ENCODE results near the gene ATP1A2.

ATP1A2 gene

GRCh38 chr1:160098852-160099561 lies 16.6 kb upstream of the ATP1A2 start (continued):
- TF ChIP-seq PRDM10 (tag by site-specific recombination; IDR thresholded peaks at IDR 0.05) = peak; percentile 73
- TF ChIP-seq ZNF433 (tag by site-specific recombination; IDR thresholded peaks at IDR 0.05; ENCODE audit: low read depth) = no peak
- no peak for TF ChIP-seq ZNF23 (tag by site-specific recombination; IDR thresholded peaks at IDR 0.05; ENCODE audit: borderline replicate concordance)
- TF ChIP-seq WT1 (tag by site-specific recombination; IDR thresholded peaks at IDR 0.05) = no peak
- 0 out of 2 replicates have a peak, but pooled peaks have one; percentile 22 for TF ChIP-seq KLF7 (tag by site-specific recombination; IDR thresholded peaks at IDR 0.05; ENCODE audit: borderline replicate concordance)
- TF ChIP-seq, protein P1, sequence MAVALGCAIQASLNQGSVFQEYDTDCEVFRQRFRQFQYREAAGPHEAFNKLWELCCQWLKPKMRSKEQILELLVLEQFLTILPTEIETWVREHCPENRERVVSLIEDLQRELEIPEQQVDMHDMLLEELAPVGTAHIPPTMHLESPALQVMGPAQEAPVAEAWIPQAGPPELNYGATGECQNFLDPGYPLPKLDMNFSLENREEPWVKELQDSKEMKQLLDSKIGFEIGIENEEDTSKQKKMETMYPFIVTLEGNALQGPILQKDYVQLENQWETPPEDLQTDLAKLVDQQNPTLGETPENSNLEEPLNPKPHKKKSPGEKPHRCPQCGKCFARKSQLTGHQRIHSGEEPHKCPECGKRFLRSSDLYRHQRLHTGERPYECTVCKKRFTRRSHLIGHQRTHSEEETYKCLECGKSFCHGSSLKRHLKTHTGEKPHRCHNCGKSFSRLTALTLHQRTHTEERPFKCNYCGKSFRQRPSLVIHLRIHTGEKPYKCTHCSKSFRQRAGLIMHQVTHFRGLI (tag by site-specific recombination; IDR thresholded peaks at IDR 0.05) = peak; percentile 93
- no peak for TF ChIP-seq ZXDB (tag by site-specific recombination; IDR thresholded peaks at IDR 0.05)
- TF ChIP-seq HOXD13 (CRISPR knock-in tag; IDR thresholded peaks at IDR 0.05; ENCODE audit: borderline replicate concordance) = no peak
- TF ChIP-seq ZNF555 (tag by site-specific recombination; conservative IDR thresholded peaks at IDR 0.05) = no peak
- peak; percentile 36 for TF ChIP-seq SP3 (tag by site-specific recombination; IDR thresholded peaks at IDR 0.05)
- peak; percentile 43; the same call in 1 of the 2 replicates for TF ChIP-seq KLF8 (tag by site-specific recombination; IDR thresholded peaks at IDR 0.05)
- TF ChIP-seq ZNF76 (tag by site-specific recombination; IDR thresholded peaks at IDR 0.05; ENCODE audit: borderline replicate concordance, low read depth) = 0 out of 2 replicates have a peak, but pooled peaks have one; percentile 13
- peak; percentile 88 for TF ChIP-seq ATF2 (tag by site-specific recombination; IDR thresholded peaks at IDR 0.05; ENCODE audit: low read depth)
- no peak for TF ChIP-seq ZNF530 (tag by site-specific recombination; IDR thresholded peaks at IDR 0.05; ENCODE audit: low read depth)
- TF ChIP-seq SP7 (tag by site-specific recombination; IDR thresholded peaks at IDR 0.05) = 0 out of 2 replicates have a peak, but pooled peaks have one; percentile 35

DNA sequence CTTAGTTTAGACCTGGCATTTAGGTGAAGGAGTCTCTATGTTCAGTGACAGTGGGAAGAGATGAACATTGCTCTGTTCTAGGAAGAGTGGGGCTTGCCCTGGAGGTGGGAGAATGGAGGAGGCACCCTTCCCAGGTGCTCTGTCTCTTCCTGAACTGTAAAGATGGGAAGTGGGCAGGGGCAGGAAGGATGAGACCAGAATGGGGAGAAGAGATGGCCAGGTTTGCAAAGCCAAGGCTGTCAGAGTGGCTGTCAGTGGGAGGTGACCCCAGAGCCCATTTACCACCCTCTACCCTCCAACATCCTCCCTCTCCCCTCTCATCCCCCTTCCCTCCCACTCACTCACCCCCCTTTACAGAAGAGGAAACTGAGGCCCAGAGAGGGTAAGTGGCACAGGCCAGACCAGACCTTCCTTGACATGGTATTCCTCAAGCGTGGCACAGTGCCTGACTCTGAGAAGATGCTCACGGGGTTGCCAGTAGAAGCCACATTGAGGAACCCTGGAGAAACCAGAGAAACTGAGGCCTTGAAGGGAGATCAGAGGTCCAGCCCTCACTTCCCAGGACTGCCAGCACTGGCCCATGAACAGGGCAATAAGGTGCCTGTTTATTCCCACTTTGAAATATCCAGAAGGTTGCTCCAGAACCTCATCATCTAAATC lies 15.7 kb upstream of the ATP1A2 start:
- Histone ChIP-seq H3K4me3 (ENCODE audit: low read depth, low read length) (no peak overlapping the region), H3K36me3 (ENCODE audit: control insufficient read depth in 2 of 2, insufficient read depth in 1 of 2, low read length in 2 of 2) (peaks cover 0 to 3% of the 10 kb centered on the region in 2 experiments; a peak in 1 of 3 replicates), H3K9me3 (ENCODE audit: control insufficient read depth, insufficient read depth, low read depth, low read length) (no peaks in the 10 kb centered on the region), H3K27ac (ENCODE audit: extremely low read depth, low read depth, low read length) (no peak overlapping the region), H3K4me1 (ENCODE audit: control insufficient read depth, insufficient read depth, low read length) (peaks cover 4% of the 10 kb centered on the region)
- CTCF ChIA-PET = interaction anchor here (0.6 to 7.2 kb wide), 16 partner anchors 14 to 607 kb away, joined by 3 to 144 read pairs (median 13); partner anchors contain the start of gene CASQ1
- POLR2A ChIA-PET = interaction anchor here (1.7 kb wide), 1 partner anchor 120 kb away, joined by 7 read pairs; no protein-coding TSS in a partner anchor
- no peak for TF ChIP-seq FEZF1 (tag by site-specific recombination; IDR thresholded peaks at IDR 0.05)
- no peak for TF ChIP-seq ZNF23 (tag by site-specific recombination; IDR thresholded peaks at IDR 0.05; ENCODE audit: borderline replicate concordance)
- no peak for TF ChIP-seq ZNF830 (tag by site-specific recombination; IDR thresholded peaks at IDR 0.05; ENCODE audit: low read depth)
- TF ChIP-seq ZBTB10 (tag by site-specific recombination; IDR thresholded peaks at IDR 0.05) = no peak
- no peak for TF ChIP-seq ZNF585B (tag by site-specific recombination; IDR thresholded peaks at IDR 0.05)

All from HEK293 (cell line).